ENCODE results near the gene APEH. TPM values are rescaled to one million over a fixed set of nuclear protein-coding genes. Genes with fewer than 3 reads are reported as not detected.
A peak's percentile ranks its signal among the peaks of the same experiment; 100 is the strongest.

Gene APEH
- total and polyA plus RNA-seq, 10 of the 15 experiments (the other 5 are each of a cell fraction or from before 2014, with no cell fraction given), result 74.4 to 214 (median 131) TPM

- no peak; the same call in 1 of the 2 replicates for TF ChIP-seq MLLT1 (IDR thresholded peaks at IDR 0.05)
- TF ChIP-seq WRNIP1 (IDR thresholded peaks at IDR 0.05; ENCODE audit: borderline replicate concordance, low read depth, low read length), result no peak
- 0 out of 2 replicates have a peak, but pooled peaks have one; percentile 49 for TF ChIP-seq RFX5 (IDR thresholded peaks at IDR 0.05; ENCODE audit: low read depth, low read length)
- TF ChIP-seq STAT1 (conservative IDR thresholded peaks at IDR 0.05), result peak; percentile 23; the same call in 1 of the 2 replicates
- no peak; the same call in none of the 2 replicates for TF ChIP-seq ZNF207 (IDR thresholded peaks at IDR 0.05; ENCODE audit: borderline replicate concordance)
- TF ChIP-seq MYC (IDR thresholded peaks at IDR 0.05; ENCODE audit: insufficient read depth, insufficient read length, insufficient replicate concordance, low read length, severe bottlenecking), result no peak
- TF ChIP-seq RBBP5 (conservative IDR thresholded peaks at IDR 0.05), result no peak
- no peak for TF ChIP-seq ZSCAN29 (IDR thresholded peaks at IDR 0.05)
- no peak for TF ChIP-seq HDAC6 (IDR thresholded peaks at IDR 0.05; ENCODE audit: unreplicated experiment)
- no peak for TF ChIP-seq RAD21 (IDR thresholded peaks at IDR 0.05; ENCODE audit: insufficient read depth, low read depth, low read length)
- no peak for TF ChIP-seq HDAC2 (IDR thresholded peaks at IDR 0.05)
- no peak for TF ChIP-seq HSF1 (IDR thresholded peaks at IDR 0.05; ENCODE audit: low read depth, low read length)
- no peak for TF ChIP-seq MEF2A (IDR thresholded peaks at IDR 0.05; ENCODE audit: insufficient read depth, low read depth, low read length)
- no peak for TF ChIP-seq MEF2B (IDR thresholded peaks at IDR 0.05; ENCODE audit: partially characterized antibody, poor library complexity, severe bottlenecking)
- peak; percentile 42; the same call in 1 of the 2 replicates for TF ChIP-seq BACH1 (IDR thresholded peaks at IDR 0.05; ENCODE audit: borderline replicate concordance)
- peak; percentile 75; the same call in 1 of the 2 replicates for TF ChIP-seq PML (IDR thresholded peaks at IDR 0.05; ENCODE audit: low read length)
- no peak for TF ChIP-seq ZNF24 (IDR thresholded peaks at IDR 0.05)
- peak; percentile 83 for TF ChIP-seq LARP7 (IDR thresholded peaks at IDR 0.05)
- TF ChIP-seq E2F8 (IDR thresholded peaks at IDR 0.05; ENCODE audit: low read depth, partially characterized antibody), result no peak
- peak; percentile 92 for TF ChIP-seq POLR2A (IDR thresholded peaks at IDR 0.05; ENCODE audit: low read depth, low read length)
- TF ChIP-seq HCFC1 (IDR thresholded peaks at IDR 0.05; ENCODE audit: low read length), result no peak; the same call in 1 of the 2 replicates
- no peak for TF ChIP-seq KDM1A (IDR thresholded peaks at IDR 0.05; ENCODE audit: borderline replicate concordance)
- peak; percentile 53 for TF ChIP-seq NR2F1 (conservative IDR thresholded peaks at IDR 0.05)
- no peak for TF ChIP-seq BCL11A (IDR thresholded peaks at IDR 0.05; ENCODE audit: low read depth, low read length)
- no peak for TF ChIP-seq ZNF384 (IDR thresholded peaks at IDR 0.05; ENCODE audit: borderline replicate concordance, low read depth, low read length)
- TF ChIP-seq KLF5 (IDR thresholded peaks at IDR 0.05; ENCODE audit: partially characterized antibody), result no peak
- no peak for TF ChIP-seq NR2C2 (IDR thresholded peaks at IDR 0.05; ENCODE audit: borderline replicate concordance, control insufficient read depth, insufficient read length, low read depth)
These were observed 49.7 kb downstream of the APEH start, which contains the start of gene GMPPB (continued) for GRCh38 chr3:49723628-49724551.

Measured in GM12878 (cell line).